Fibroblast of lung (primary cell): ENCODE data around the gene ZKSCAN4. TPM values are rescaled to one million over a fixed set of nuclear protein-coding genes. Genes with fewer than 3 reads are reported as not detected.

Experiments used
- DNase-seq, 2 donors: peaks; one replicate each; pipeline versions ENCODE4 v3.0.0 to v3.0.0-alpha.2; 2010; ENCODE audit warnings: low read depth in 2 of 2
- H2AFZ ChIP-seq: 2 replicates; pipeline ENCODE4 v1.5.1; 2012; ENCODE audit warnings: low read length, control low read depth, inconsistent platforms
- H3K27ac ChIP-seq: 2 replicates; pipeline ENCODE4 v1.5.1; 2011; ENCODE audit warnings: low read length, control low read depth; ENCODE audit not compliant: insufficient read depth
- H3K27me3 ChIP-seq: 2 replicates; pipeline ENCODE4 v1.5.1; 2011; ENCODE audit warnings: mild to moderate bottlenecking, low read length; ENCODE audit not compliant: control insufficient read depth, insufficient read depth
- H3K36me3 ChIP-seq: 2 replicates; pipeline ENCODE4 v1.5.1; 2011; ENCODE audit warnings: low read length; ENCODE audit not compliant: control insufficient read depth, insufficient read depth
- H3K4me1 ChIP-seq: 2 replicates; pipeline ENCODE4 v1.5.1; 2011; ENCODE audit warnings: low read length; ENCODE audit not compliant: control insufficient read depth, insufficient read depth; ENCODE audit errors: extremely low read depth
- H3K4me2 ChIP-seq: 2 replicates; pipeline ENCODE4 v1.5.1; 2011; ENCODE audit warnings: low read length, control low read depth; ENCODE audit not compliant: insufficient read depth; ENCODE audit errors: extremely low read depth
- H3K4me3 ChIP-seq, 4 experiments: fragments of 200-600 bp in 1 of 4; sonication (generic) in 1 of 4; replicated peaks in 1 of 4; 2 replicates each; pipeline ENCODE4 v1.5.1; 2011 to 2016; ENCODE audit warnings: low read length in 4 of 4, low read depth in 3 of 4, mild to moderate bottlenecking in 3 of 4, control low read depth in 2 of 4, inconsistent platforms in 1 of 4, mixed read lengths in 1 of 4; ENCODE audit not compliant: insufficient read depth in 1 of 4; ENCODE audit errors: control extremely low read depth in 1 of 4
- H3K79me2 ChIP-seq: 2 replicates; pipeline ENCODE4 v1.5.1; 2012; ENCODE audit warnings: mild to moderate bottlenecking, low read length, inconsistent platforms; ENCODE audit not compliant: control insufficient read depth, insufficient read depth
- H3K9ac ChIP-seq: 2 replicates; pipeline ENCODE4 v1.5.1; 2011; ENCODE audit warnings: mild to moderate bottlenecking, low read length, control low read depth; ENCODE audit not compliant: insufficient read depth
- H3K9me3 ChIP-seq: 2 replicates; pipeline ENCODE4 v1.5.1; 2012; ENCODE audit warnings: low read depth, low read length; ENCODE audit not compliant: control insufficient read depth, insufficient read depth
- H4K20me1 ChIP-seq: 2 replicates; pipeline ENCODE4 v1.5.1; 2011; ENCODE audit warnings: low read length; ENCODE audit not compliant: control insufficient read depth, insufficient read depth; ENCODE audit errors: extremely low read depth
- EZH2 ChIP-seq: IDR thresholded peaks from 2 replicates; pipeline ENCODE4 v1.5.1; 2012; ENCODE audit warnings: low read length, control low read depth, mild to moderate bottlenecking; ENCODE audit errors: missing control alignments
- polyA plus RNA-seq, 2 donors: library from polyadenylated mRNA; depleted of rRNA in 1 of 2; stranded (reverse) in 1 of 2; unstranded in 1 of 2; fragments of >200 nt; gene quantifications; 2 replicates each; pipeline ENCODE4 v1.2.1, GENCODE V29; 2011 to 2012; ENCODE audit warnings: missing spikeins in 1 of 2
- total RNA-seq: library from RNA; depleted of rRNA; stranded (reverse); fragments of >200 nt; gene quantifications from 2 replicates; pipeline ENCODE4 v1.2.1, GENCODE V29; 2014
- TF ChIP-seq, protein P1 (sequence below), 2 donors: IDR thresholded peaks in 1 of 2; conservative IDR thresholded peaks in 1 of 2; 1 replicate in 1 of 2; 2 replicates in 1 of 2; pipeline ENCODE4 v1.5.1; 2011 to 2012; ENCODE audit warnings: low read length in 2 of 2, control low read depth in 1 of 2, inconsistent platforms in 1 of 2, low read depth in 1 of 2, mild to moderate bottlenecking in 1 of 2

ZKSCAN4 gene
- total and polyA plus RNA-seq, 2 donors (not counting 1 experiment from before 2014, with no cell fraction given): 4.4 to 7.3 TPM

- Histone ChIP-seq H4K20me1 (no peaks in the 10 kb centered on the region), H3K79me2 (no peaks in the 10 kb centered on the region), H3K4me3 (no peak overlapping the region), H2AFZ (peak overlapping the region; percentile 55), H3K4me2 (no peak overlapping the region), H3K27me3 (no peaks in the 10 kb centered on the region), H3K9ac (no peak overlapping the region), H3K4me1 (peaks cover 4% of the 10 kb centered on the region), H3K27ac (no peak overlapping the region), H3K9me3 (no peaks in the 10 kb centered on the region), H3K36me3 (no peaks in the 10 kb centered on the region)
- DNase-seq: peak in 1 of 2 donors; percentile 47
- no peak for TF ChIP-seq EZH2
- TF ChIP-seq, protein P1, sequence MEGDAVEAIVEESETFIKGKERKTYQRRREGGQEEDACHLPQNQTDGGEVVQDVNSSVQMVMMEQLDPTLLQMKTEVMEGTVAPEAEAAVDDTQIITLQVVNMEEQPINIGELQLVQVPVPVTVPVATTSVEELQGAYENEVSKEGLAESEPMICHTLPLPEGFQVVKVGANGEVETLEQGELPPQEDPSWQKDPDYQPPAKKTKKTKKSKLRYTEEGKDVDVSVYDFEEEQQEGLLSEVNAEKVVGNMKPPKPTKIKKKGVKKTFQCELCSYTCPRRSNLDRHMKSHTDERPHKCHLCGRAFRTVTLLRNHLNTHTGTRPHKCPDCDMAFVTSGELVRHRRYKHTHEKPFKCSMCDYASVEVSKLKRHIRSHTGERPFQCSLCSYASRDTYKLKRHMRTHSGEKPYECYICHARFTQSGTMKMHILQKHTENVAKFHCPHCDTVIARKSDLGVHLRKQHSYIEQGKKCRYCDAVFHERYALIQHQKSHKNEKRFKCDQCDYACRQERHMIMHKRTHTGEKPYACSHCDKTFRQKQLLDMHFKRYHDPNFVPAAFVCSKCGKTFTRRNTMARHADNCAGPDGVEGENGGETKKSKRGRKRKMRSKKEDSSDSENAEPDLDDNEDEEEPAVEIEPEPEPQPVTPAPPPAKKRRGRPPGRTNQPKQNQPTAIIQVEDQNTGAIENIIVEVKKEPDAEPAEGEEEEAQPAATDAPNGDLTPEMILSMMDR (conservative IDR thresholded peaks at IDR 0.05 in 1 of 2, IDR thresholded peaks at IDR 0.05 in 1 of 2; ENCODE audit: low read depth in 1 of 2, low read length in 2 of 2): no peak
Observed at GRCh38 chr6:28220257-28221133, 31.6 kb downstream of the ZKSCAN4 start.

DNA sequence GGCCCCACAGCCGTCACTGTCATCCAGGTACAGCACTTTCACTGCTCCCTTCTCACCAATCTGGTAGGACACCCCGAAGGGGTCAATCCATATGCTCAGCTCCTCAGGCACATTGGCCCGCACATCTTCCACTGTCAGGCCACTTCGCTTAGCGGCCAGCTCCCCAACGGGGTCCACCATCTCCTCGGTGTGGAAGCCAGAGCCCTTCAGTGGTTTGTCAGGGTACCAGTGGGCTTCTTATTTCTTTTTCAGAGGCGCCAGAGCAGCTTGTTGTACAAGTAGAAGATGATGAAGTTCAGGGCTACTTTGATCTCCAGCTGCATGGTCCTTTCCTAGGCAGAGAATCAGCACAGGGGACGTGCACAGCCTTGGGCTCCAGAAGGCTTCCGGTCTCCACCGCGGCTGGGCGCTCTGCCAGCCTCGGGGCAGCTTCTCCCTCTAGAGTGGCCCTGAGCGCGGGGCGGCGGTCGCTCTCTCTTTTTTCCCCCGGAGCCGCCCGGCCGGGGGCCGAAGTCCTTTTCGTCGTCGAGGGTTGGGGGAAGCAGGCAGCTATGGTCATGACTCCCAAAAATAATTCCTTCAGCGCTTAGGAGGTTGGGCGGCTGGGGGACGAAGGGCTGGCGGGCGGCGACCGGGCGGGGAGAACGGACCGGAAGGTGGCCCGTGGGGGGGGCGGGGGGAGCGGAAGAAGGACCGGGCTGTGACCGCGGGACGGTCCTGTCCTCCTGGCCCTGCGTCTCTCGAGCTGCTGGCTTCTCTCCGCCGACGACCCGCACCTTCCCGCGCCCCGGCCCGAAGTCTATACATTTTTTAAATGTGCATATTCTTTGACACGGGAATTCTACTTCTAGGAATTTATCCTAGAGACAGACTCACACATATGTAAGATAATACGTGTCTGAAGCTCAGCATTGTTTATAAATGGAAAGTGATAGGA, 33.5 kb downstream of the ZKSCAN4 start:
- Histone ChIP-seq H3K79me2 (no peaks in the 10 kb centered on the region), H3K27ac (no peak overlapping the region), H3K36me3 (no peaks in the 10 kb centered on the region), H3K4me1 (peaks cover 2% of the 10 kb centered on the region), H3K4me2 (peak overlapping the region; percentile 82), H3K9me3 (no peaks in the 10 kb centered on the region), H4K20me1 (no peaks in the 10 kb centered on the region), H3K9ac (peak overlapping the region; percentile 59), H3K4me3 (peak overlapping the region; percentile 46 to 70 (median 62)), H3K27me3 (peaks cover 5% of the 10 kb centered on the region), H2AFZ (peak overlapping the region; percentile 82)
- peak; percentile 64 to 69 for DNase-seq
- TF ChIP-seq, protein P1 (conservative IDR thresholded peaks at IDR 0.05 in 1 of 2, IDR thresholded peaks at IDR 0.05 in 1 of 2; ENCODE audit: low read depth in 1 of 2, low read length in 2 of 2): no peak
- no peak for TF ChIP-seq EZH2

GRCh38 chr6:28217890-28218289, 34.2 kb downstream of the ZKSCAN4 start:
- no peak for TF ChIP-seq EZH2
- TF ChIP-seq, protein P1 (conservative IDR thresholded peaks at IDR 0.05 in 1 of 2, IDR thresholded peaks at IDR 0.05 in 1 of 2; ENCODE audit: low read depth in 1 of 2, low read length in 2 of 2): no peak
- no peak overlapping the region for H3K9ac ChIP-seq
- no peaks in the 10 kb centered on the region for H3K79me2 ChIP-seq
- no peak overlapping the region for H3K27ac ChIP-seq
- DNase-seq: no peak
- no peak overlapping the region for H3K4me2 ChIP-seq
- peaks cover 5% of the 10 kb centered on the region for H3K27me3 ChIP-seq
- H3K36me3 ChIP-seq: no peaks in the 10 kb centered on the region
- H3K4me1 ChIP-seq: peaks cover 2% of the 10 kb centered on the region
- H4K20me1 ChIP-seq: no peaks in the 10 kb centered on the region
- H3K9me3 ChIP-seq: no peaks in the 10 kb centered on the region
- H3K4me3 ChIP-seq: peak overlapping the region in 1 of 4 experiments; percentile 66
- H2AFZ ChIP-seq: no peak overlapping the region
